DMS53 treated with DMSO at 0.1 percent for 48 hours (cell line): ENCODE data around the gene HOXB5.

Experiments used
- DNase-seq: peaks from one replicate; lab custom pipeline; 2025; ENCODE audit not compliant: unreplicated experiment; lab: John Stamatoyannopoulos, UW

Gene HOXB5

DNA sequence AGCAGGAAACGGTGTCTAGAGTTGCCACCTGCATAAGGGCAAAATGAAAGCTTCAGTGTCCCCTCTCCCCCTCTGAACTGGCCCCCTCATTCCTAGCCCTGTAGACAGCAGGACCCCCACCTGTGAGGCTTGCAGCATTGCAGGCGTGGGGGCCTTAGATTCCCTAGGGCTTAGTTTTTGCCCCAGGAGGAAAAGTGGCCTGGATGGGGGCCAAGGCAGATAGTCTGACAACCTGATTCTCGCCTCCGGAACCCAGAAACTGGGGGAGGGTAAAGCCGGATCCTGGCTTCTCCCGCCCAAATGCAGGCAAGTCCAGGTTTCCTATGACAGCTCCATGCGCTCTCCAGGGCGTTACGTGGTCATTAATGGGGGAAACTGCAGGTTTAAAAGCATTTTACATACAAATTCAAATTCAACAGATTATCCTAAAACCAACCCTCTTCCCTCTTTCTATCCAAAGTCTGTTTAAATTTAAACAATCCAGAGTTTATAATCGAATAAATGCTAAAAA is 11.9 kb upstream of the HOXB5 start:
- no peak for DNase-seq

- no peak for DNase-seq
Observed at GRCh38 chr17:48604770-48605329, 11.3 kb upstream of the HOXB5 start, which contains the start of gene HOXB6. Gene HOXB6 (minus strand): TSS chr17:48604986. CDS start chr17:48598150, 6,836 bp downstream.

DNA sequence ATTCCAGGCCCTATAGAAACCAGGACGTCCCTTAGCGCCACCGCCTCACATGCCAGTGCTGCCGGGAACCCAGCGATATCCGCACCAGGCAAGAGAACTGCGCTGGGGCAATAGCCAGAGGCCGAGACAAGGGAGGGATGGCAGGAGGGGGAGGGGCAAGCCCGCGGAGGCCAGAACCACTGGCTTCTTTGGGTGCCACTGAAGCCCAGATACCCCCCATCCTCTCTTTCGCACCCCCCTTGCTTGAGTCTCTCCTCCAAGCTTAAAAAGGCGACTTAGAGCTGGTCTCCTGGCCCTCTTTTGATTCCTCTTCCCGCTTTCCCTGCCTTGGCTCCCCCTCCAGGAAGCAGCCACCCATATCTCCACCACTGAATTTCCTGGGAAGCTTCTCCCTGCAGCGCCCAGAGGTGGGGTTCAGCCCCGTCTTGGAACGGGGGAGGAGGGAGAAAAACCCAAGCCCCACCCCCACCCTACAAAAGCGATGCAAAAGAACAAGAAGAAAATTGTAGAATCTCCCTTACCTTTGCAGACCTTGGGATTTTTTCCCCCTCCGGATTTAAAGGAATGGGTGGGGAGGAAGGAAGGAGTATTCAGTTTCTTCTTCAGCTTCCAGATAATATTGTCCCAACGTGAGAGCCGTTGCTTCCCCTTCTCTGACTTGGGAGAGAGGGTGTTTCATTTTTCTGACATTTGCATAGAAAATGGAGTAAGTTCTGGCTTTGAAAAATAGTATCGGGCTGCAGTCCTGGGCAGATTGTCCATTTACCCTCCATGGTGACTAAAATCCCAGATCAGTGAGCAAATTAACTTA is 10.6 kb upstream of the HOXB5 start:
- no peak for DNase-seq

DNA sequence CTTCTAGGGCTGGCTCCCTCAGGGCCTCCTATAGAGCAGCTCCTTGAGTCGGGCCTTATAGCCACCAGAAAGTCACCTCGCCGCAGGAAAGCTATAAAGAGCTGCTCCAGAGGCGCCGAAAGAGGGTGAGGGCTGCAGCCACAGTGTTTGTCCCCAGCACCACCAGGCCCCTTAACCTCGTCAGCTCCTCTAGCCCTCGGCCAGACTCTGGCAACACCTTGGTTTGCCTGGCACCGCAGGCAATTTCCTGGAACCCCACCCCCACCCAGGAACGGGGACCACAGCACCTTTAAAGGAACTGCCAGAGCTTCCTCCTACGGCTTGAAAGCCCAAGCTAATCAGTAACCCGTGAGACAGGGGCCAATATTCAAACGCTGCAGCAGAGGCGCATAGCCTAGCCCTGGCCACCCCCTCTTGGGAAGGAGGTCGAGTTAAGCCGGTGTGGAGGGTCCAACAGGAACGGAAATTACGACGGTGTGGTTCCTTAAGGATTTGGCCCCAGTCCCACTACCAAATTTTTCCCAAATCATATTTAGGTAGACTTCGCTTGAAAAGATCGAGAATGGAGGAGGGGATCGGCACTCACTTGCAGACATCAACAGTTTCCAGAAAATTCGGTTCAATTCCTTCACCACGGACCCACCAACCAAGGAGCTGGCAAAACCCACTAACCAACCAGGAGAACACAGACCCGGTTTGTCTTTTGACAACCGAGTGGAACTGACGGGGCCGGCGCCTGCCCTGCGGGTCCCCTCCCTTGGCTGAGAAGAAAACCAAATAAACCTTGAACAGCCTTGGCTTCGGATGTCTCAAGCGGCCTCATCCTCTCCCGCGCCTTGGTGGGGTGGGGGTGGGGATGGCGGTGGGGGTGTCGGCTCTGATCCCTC is 8.2 kb upstream of the HOXB5 start:
- DNase-seq = no peak

DNA sequence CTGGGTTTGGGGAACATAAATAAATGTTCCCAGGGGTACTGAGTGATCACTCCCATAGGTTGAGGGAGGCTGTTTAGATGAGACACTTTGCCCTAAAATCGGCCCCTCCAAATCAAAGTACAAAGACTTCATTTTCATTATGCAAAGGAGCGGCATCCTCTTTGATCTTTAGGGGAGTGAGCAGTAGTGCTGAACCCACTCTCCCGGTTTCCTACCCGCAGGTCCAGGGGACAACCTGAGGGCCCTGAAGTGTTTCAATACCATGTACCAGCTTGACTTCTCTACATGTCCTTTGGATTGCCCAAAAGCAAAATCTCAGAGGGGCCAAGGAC is 7.6 kb upstream of the HOXB5 start:
- DNase-seq = no peak

DNA sequence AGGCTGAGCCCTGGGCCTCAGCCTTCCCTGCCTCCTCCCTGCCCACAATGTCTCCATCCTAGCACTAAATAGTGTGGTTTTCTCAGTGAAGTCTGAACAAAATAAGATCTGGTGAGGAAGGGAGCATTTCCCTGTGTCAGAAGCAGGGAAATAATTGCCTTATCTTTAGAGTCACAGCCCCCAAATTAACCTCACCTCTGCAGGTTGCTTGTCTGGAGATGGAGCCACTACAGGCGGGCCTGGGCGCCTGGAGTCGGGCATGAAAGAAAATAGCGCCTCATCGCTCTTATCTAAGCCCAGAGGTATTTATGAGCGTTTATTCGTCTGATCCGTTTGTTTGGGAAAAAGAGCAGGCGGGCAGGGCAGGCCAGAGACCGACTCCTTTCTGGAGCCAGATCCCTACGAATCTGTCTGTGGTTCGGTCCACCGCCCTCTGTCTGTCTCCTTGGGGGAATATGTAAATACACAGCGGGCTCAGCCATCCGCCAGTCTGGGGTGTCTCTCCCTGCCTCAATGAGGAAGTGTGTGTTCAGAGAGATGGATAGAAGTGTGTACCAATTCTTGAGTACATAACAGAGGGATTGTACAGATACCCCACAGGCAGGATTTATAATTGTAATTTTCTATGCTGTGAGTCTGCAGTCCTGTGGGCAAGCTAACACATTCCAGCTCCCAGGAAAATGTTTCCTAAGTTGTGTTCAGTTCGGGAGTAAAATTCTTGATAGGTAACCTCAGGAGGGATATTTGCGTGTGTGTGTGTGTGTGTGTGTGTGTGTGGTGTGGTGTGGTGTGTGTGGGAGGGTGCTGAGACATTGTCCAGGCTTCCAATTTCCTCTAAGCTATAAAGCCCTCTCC is 6.9 kb upstream of the HOXB5 start:
- DNase-seq = no peak

GRCh38 chr17:48599354-48599753 is 5.8 kb upstream of the HOXB5 start:
- DNase-seq = no peak

GRCh38 chr17:48598736-48599135 is 5.2 kb upstream of the HOXB5 start:
- DNase-seq = no peak

DNA sequence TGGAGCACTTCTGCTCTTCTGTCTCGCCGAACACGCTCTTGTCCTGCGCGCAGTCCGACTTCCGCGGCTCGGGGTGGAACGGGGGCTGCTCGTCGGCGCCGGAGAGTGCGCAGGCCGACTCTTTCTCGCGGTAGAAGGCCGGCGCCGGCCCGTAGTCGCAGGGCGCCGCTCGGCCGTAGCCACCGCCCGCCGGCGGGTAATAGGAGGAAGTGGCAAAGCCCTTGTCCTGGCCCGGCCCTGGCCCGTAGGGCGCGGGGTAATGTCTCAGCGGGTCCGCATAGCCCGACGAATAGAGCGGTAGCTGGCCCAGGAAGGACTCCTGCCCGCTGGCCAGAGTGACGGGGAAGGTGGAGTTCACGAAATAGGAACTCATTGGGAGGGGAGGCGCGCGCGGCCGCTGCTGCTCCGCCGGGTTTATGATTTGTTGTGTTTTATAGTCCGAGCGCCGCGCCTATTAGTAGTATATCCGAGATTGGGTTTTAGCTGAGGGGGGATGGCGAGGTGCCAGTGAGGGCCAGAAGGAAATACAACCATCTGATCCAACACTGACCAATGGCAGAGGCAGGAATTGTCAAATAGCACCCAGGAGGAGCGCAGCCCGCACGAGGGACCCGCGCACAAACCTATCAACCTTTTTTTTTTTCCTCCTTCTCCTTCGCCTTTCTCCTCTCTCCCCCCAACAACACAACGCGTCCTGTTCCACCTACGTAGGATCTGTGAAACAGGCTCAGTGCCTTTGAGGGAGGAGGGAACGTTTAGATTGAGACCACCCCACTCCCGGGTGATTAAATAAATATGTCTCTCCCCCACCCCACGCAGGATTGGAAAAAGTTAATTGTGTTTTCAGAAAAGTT is 4.4 kb upstream of the HOXB5 start:
- no peak for DNase-seq

- DNase-seq = no peak
Observed at GRCh38 chr17:48597528-48597777, 3.9 kb upstream of the HOXB5 start.

DNA sequence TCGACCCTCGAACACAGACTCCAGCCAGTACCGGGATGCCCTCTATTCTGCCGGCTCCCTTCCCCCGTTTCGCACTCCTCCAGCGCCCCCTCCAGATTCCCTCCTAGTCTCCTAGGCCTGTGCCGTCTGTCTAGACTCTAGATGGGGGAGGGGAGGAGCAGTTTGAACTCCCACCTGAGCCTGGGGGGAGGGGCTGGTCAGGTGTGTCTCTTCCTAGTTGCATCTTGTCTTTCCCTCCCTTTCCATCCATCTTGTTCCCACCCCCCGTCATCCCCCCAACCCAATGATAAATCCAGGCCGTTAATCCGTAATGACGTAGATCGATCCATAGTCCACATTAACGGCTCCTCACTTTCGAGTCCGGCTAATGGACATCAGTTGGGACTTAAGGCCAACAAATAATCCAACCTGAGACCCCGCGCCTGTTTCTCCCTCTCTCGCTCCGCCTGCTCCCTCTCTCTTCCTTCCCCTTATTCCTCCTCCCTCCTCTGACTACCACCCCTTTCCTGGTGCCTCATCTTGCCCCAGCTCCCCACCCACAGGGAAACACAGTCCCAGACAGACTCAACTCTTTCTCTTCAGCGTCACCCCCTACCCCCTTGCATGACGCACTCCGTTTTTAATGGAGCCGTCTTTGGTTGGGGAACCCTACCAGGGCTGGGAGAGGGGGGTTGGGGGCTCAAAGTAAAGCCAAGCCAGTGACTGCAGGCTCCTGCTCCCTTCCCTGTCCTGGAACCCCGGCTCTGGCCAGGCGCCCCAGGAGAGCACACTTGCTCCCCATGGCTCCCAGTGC is 3.4 kb upstream of the HOXB5 start:
- no peak for DNase-seq

DNA sequence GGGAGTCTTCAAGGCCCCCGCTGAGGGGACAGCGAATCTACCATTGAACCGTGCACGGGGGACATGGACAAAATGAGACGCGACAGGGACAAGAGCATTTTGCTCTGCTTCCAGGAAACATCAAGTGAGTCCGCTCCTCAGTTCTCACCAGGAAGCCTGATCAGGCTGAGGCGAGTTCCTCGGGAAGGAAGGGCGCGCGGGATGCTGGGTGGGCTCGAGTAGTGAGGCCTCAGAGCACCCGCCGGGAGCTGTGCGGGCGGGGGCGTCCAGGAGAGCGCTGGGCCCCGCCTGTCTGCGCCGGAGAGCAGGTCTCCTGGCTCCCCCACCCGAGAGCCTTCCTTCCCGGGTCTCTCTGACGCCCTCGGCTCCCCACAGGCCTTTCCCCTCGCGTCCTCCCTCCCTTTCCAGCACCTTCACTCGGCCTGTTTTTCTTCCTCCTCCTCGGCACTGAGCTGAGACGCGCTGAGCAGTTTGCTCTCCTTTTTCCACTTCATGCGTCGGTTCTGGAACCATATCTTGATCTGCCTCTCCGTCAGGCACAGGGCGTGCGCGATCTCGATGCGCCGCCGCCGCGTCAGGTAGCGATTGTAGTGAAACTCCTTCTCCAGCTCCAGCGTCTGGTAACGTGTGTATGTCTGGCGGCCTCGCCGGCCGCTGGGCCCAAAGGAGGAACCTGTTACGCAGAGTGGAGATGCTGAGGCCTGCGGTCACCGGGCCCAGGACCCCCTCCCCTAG is 2.6 kb upstream of the HOXB5 start:
- DNase-seq = no peak

GRCh38 chr17:48595278-48595999 is 1.9 kb upstream of the HOXB5 start:
- no peak for DNase-seq

DNA sequence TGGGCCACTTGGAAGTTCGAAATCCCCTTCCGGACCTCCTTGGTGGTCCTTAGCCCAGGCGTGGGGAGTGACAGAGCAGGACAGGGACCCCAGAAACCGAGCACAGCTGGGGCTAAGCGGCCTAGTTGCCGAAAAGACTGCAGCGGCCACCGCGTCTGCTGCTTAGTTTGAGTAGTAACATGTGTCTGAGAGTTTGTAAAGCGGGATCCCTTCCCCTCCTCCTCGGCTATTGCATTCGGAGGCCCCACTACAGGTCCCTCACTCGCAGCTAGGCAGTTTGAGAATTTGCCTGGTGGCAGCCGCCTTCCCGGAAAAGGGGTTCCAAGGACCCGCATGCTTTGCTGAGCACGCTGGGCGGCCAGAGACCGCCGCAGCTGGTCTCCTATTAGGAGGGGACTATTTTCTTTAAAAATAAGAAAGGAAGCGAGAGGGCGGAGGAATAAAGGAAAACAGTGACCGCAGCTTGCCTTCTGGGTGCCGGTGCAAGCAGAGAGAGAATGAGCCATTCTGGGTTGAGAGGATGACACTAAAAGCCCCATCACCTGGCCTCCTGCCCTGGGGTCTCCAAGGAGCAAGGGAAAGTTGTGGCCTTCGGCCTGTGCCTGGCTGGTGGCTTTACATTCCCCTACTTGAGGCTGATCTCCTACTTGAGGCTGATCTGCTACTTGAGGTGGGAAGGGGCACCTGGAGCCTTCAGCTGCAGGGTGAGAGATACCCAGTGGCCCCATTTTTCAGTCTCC is 1.1 kb upstream of the HOXB5 start:
- DNase-seq = no peak

DNA sequence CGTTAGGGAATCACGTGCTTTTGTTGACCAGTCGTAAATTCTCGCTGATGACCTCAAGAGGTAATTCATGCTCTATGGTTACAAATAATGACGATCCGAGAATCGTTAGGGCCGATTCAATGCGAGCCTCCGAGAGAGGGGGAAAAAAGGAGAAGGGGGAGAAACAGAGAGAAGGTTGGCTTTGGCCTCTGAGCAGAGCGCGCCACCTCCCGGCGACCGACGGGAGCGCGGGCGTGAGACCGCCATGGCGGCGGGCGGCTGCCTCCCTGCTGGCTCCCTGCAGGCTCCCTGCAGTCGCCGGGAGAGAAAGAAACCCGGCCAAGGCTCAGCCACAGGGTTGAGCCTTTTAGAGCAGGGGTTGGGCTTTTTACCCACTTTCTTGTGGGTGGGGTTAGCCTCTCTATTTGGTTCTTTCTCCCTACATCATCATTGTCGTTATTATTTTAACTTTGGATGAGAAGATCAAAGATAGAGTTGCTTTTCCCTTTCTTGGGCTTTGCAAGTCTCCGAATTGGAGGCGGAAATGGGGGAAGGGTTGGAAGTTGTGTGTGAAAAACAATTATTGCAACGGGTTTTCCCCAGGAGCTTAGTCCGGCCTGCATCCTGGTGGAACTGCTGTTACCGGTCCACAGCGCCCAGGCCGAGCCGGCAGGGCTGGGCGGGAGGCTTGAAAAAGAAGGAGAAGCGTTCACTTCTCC is 410 bp upstream of the HOXB5 start:
- peak; percentile 57 for DNase-seq

DNA sequence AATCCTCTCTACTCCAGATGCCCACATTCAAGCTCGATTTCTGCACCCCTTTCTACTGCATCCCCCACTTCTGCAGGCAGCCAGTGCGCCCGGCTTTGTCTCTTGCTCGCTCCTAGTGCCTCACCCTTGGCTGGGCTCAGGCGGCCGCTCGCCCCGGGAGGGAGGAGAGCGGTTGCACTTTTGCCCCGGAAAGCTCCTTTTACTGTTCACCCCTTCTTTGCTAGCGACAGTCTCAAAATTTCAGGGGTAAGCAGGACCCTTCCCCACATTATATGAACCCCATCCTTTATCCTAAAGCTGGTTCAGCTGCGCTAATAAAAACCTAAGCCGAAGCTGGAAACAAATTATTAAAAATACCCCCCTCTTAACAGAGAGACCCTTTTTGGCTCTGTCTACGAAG is 1.0 kb downstream of the HOXB5 start:
- DNase-seq = no peak

- DNase-seq = no peak
Observed at GRCh38 chr17:48592057-48592514, 1.5 kb downstream of the HOXB5 start.
